ENCODE results near the gene RIMS4. TPM values are rescaled to one million over a fixed set of nuclear protein-coding genes. Genes with fewer than 3 reads are reported as not detected.

Gene RIMS4
- total and polyA plus RNA-seq, 2 donors, result 0.14 to 0.21 TPM

DNA sequence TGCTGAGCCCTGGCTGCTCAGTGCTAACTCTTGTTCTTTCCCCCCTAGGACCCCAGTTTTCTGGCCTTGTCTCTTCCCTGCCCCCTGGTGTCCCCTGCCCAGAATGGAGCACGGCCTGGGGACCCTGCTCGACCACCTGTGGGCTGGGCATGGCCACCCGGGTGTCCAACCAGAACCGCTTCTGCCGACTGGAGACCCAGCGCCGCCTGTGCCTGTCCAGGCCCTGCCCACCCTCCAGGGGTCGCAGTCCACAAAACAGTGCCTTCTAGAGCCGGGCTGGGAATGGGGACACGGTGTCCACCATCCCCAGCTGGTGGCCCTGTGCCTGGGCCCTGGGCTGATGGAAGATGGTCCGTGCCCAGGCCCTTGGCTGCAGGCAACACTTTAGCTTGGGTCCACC, 83.3 kb downstream of the RIMS4 start:
- no peak overlapping the region for H3K27ac ChIP-seq (ENCODE audit: low read depth in 1 of 2, low read length in 1 of 2)
- H3K27me3 ChIP-seq (ENCODE audit: control insufficient read depth in 2 of 2, insufficient read depth in 1 of 2, low read length in 1 of 2), result peaks cover 0 to 7% of the 10 kb centered on the region in 2 donors
- H3K4me3 ChIP-seq (ENCODE audit: low read length in 2 of 2), result no peak overlapping the region
- 94% methylated on average over 11 of the region's 11 CpGs for WGBS
- no peaks in the 10 kb centered on the region for H3K36me3 ChIP-seq (ENCODE audit: control insufficient read depth in 2 of 2, insufficient read depth in 2 of 2, low read length in 1 of 2)
- H3K9me3 ChIP-seq (ENCODE audit: control insufficient read depth in 2 of 2, insufficient read depth in 1 of 2, low read length in 1 of 2), result no peaks in the 10 kb centered on the region
- DNase-seq (ENCODE audit: low read depth in 6 of 9, low spot score in 9 of 9), result no peak
- H3K4me1 ChIP-seq (ENCODE audit: control insufficient read depth in 2 of 2, insufficient read depth in 2 of 2, low read length in 2 of 2), result no peaks in the 10 kb centered on the region

DNA sequence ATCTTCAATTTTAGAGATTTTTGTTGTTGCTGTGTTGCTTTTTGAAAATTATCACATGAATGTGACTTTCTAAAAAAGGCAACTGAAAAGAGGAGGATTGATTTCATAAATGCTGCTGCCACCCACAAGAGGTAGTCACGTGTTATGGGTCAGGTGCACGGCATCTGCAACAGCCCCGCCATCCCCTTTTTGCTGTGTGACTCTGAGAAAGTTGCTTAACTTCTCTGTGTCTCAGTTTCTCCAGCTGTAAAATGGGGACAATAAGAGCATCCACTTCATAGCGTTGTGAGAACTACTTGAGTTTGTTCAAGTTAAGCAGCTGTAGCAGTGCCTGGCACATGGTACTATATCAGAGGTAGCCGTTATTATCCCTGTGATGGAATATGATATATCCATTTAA, 84.5 kb downstream of the RIMS4 start:
- H3K4me1 ChIP-seq (ENCODE audit: control insufficient read depth in 2 of 2, insufficient read depth in 2 of 2, low read length in 2 of 2), result no peaks in the 10 kb centered on the region
- DNase-seq (ENCODE audit: low read depth in 6 of 9, low spot score in 9 of 9), result no peak
- no peak overlapping the region for H3K4me3 ChIP-seq (ENCODE audit: low read length in 2 of 2)
- no peaks in the 10 kb centered on the region for H3K9me3 ChIP-seq (ENCODE audit: control insufficient read depth in 2 of 2, insufficient read depth in 1 of 2, low read length in 1 of 2)
- H3K36me3 ChIP-seq (ENCODE audit: control insufficient read depth in 2 of 2, insufficient read depth in 2 of 2, low read length in 1 of 2), result no peaks in the 10 kb centered on the region
- H3K27ac ChIP-seq (ENCODE audit: low read depth in 1 of 2, low read length in 1 of 2), result no peak overlapping the region
- peaks cover 0 to 7% of the 10 kb centered on the region in 2 donors for H3K27me3 ChIP-seq (ENCODE audit: control insufficient read depth in 2 of 2, insufficient read depth in 1 of 2, low read length in 1 of 2)
- 85% methylated on average over 5 of the region's 5 CpGs for WGBS

DNA sequence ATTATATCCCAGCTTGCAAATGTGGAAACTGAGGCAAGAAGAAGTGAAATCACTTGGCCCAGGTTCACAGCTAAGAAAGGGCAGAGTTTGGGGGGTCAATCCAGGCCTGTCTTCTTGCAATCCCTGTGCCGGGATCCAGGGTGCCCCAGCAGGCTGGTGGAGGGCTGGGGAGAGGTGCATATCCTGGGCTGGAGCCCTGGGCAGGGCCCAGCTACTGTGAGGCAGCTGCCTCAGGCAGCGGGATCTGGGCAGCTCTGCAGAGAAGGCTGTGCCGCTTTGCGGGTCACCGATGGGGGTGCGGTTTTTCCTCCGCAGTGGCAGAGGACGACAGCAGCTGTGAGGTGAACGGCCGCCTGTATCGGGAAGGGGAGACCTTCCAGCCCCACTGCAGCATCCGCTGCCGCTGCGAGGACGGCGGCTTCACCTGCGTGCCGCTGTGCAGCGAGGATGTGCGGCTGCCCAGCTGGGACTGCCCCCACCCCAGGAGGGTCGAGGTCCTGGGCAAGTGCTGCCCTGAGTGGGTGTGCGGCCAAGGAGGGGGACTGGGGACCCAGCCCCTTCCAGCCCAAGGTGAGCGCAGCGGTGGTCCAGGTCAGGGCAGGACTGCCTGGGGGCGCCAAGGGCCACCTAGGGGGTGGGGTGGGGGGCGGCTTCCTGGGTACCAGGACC, 85.8 kb downstream of the RIMS4 start:
- Histone ChIP-seq H3K36me3 (ENCODE audit: control insufficient read depth in 2 of 2, insufficient read depth in 2 of 2, low read length in 1 of 2) (no peaks in the 10 kb centered on the region), H3K4me3 (ENCODE audit: low read length in 2 of 2) (no peak overlapping the region), H3K9me3 (ENCODE audit: control insufficient read depth in 2 of 2, insufficient read depth in 1 of 2, low read length in 1 of 2) (no peaks in the 10 kb centered on the region), H3K27me3 (ENCODE audit: control insufficient read depth in 2 of 2, insufficient read depth in 1 of 2, low read length in 1 of 2) (peaks cover 0 to 7% of the 10 kb centered on the region in 2 donors), H3K4me1 (ENCODE audit: control insufficient read depth in 2 of 2, insufficient read depth in 2 of 2, low read length in 2 of 2) (no peaks in the 10 kb centered on the region), H3K27ac (ENCODE audit: low read depth in 1 of 2, low read length in 1 of 2) (no peak overlapping the region)
- DNase-seq (ENCODE audit: low read depth in 6 of 9, low spot score in 9 of 9), result no peak
- 87% methylated on average over 26 of the region's 26 CpGs for WGBS

DNA sequence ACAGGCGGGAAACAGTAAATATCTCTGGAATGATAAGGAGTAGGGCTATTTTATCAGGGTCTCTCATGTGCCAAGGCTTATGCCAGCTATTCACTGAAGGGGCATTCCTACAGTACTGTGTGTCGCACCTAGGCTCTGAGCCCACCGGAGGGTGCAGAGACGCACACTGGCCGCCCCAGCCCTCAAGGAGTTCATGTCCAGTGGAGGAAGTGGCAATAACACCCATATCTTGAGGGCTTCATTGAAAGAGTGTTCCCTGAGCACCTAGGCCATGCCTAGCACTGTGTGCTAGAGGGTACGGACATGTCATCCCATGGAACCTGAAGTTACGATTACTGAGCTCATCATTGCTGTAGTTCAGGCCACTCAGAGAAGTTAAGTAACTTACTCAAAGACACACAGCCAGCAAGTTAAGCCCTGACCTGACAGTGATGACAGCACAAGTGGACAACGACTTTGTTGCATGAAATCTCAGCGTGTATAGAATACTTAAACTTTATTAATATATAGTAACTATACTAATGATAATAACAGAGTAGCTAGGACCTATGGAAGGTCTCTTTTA, 86.5 kb downstream of the RIMS4 start:
- no peak overlapping the region for H3K4me3 ChIP-seq (ENCODE audit: low read length in 2 of 2)
- H3K36me3 ChIP-seq (ENCODE audit: control insufficient read depth in 2 of 2, insufficient read depth in 2 of 2, low read length in 1 of 2), result no peaks in the 10 kb centered on the region
- no peak for DNase-seq (ENCODE audit: low read depth in 6 of 9, low spot score in 9 of 9)
- H3K4me1 ChIP-seq (ENCODE audit: control insufficient read depth in 2 of 2, insufficient read depth in 2 of 2, low read length in 2 of 2), result no peaks in the 10 kb centered on the region
- no peak overlapping the region for H3K27ac ChIP-seq (ENCODE audit: low read depth in 1 of 2, low read length in 1 of 2)
- no peaks in the 10 kb centered on the region for H3K9me3 ChIP-seq (ENCODE audit: control insufficient read depth in 2 of 2, insufficient read depth in 1 of 2, low read length in 1 of 2)
- H3K27me3 ChIP-seq (ENCODE audit: control insufficient read depth in 2 of 2, insufficient read depth in 1 of 2, low read length in 1 of 2), result peaks cover 0 to 7% of the 10 kb centered on the region in 2 donors
- WGBS, result 97% methylated on average over 9 of the region's 9 CpGs

DNA sequence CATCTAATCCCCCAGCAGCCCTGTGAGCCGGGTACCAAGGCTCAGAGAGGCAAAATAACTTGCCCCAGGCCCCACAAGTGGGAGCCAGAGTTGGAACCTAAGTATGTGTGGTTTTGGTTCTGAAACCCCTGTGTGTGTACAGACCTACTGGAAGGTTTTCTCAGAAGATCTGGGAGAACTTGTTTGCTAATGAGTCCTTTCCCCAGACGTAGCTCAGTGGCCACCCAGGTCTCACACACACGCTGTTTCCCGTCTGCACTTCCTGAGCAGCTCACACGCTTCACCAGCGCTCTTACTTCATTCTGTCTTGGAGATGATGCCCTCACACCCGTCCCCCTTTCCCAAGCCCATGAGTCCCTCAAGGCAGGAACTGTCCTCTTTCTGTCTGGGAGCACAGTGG, 87.0 kb downstream of the RIMS4 start:
- peaks cover 0 to 7% of the 10 kb centered on the region in 2 donors for H3K27me3 ChIP-seq (ENCODE audit: control insufficient read depth in 2 of 2, insufficient read depth in 1 of 2, low read length in 1 of 2)
- H3K27ac ChIP-seq (ENCODE audit: low read depth in 1 of 2, low read length in 1 of 2), result no peak overlapping the region
- H3K4me1 ChIP-seq (ENCODE audit: control insufficient read depth in 2 of 2, insufficient read depth in 2 of 2, low read length in 2 of 2), result no peaks in the 10 kb centered on the region
- H3K9me3 ChIP-seq (ENCODE audit: control insufficient read depth in 2 of 2, insufficient read depth in 1 of 2, low read length in 1 of 2), result no peaks in the 10 kb centered on the region
- H3K36me3 ChIP-seq (ENCODE audit: control insufficient read depth in 2 of 2, insufficient read depth in 2 of 2, low read length in 1 of 2), result no peaks in the 10 kb centered on the region
- 56% methylated on average over 7 of the region's 7 CpGs for WGBS
- DNase-seq (ENCODE audit: low read depth in 6 of 9, low spot score in 9 of 9), result no peak
- H3K4me3 ChIP-seq (ENCODE audit: low read length in 2 of 2), result no peak overlapping the region

DNA sequence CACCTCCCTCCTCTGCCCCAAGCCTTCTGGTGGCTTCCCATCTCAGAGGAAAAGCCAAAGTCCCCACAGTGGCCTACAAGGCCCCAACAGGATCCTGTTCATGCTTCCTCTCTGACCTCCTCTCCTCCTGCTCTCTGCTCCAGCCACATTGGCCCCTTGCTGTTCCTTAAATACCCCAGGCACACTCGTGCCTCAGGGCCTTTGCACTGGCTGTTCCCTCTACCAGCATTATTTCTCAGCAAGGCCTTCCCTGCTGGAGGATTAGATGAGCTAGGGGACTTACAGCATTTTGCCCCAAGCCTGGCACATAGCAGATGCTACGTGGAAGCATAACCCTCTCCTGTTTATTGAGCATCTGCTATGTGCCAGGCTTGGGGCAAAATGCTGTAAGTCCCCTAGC, 87.4 kb downstream of the RIMS4 start:
- DNase-seq (ENCODE audit: low read depth in 6 of 9, low spot score in 9 of 9), result no peak
- no peak overlapping the region for H3K4me3 ChIP-seq (ENCODE audit: low read length in 2 of 2)
- 91% methylated on average over 2 of the region's 2 CpGs for WGBS
- no peak overlapping the region for H3K27ac ChIP-seq (ENCODE audit: low read depth in 1 of 2, low read length in 1 of 2)
- no peaks in the 10 kb centered on the region for H3K9me3 ChIP-seq (ENCODE audit: control insufficient read depth in 2 of 2, insufficient read depth in 1 of 2, low read length in 1 of 2)
- peaks cover 0 to 7% of the 10 kb centered on the region in 2 donors for H3K27me3 ChIP-seq (ENCODE audit: control insufficient read depth in 2 of 2, insufficient read depth in 1 of 2, low read length in 1 of 2)
- H3K4me1 ChIP-seq (ENCODE audit: control insufficient read depth in 2 of 2, insufficient read depth in 2 of 2, low read length in 2 of 2), result no peaks in the 10 kb centered on the region
- H3K36me3 ChIP-seq (ENCODE audit: control insufficient read depth in 2 of 2, insufficient read depth in 2 of 2, low read length in 1 of 2), result no peaks in the 10 kb centered on the region

DNA sequence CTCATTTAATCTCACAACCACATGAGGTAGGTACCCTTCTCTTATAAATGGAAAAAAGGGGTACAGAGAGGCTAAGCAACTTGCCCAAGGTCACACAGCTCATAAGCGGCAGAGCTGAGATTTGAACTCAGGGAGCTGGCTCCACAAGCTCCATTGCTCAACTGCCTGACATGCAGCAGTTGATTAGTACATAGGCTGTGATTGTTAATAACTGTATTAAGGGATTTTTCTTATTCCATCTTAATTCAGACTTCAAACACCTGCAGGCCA, 88.6 kb downstream of the RIMS4 start:
- WGBS, result 100% methylated on average over 1 of the region's 1 CpG
- no peaks in the 10 kb centered on the region for H3K36me3 ChIP-seq (ENCODE audit: control insufficient read depth in 2 of 2, insufficient read depth in 2 of 2, low read length in 1 of 2)
- H3K27me3 ChIP-seq (ENCODE audit: control insufficient read depth in 2 of 2, insufficient read depth in 1 of 2, low read length in 1 of 2), result peaks cover 0 to 7% of the 10 kb centered on the region in 2 donors
- H3K4me3 ChIP-seq (ENCODE audit: low read length in 2 of 2), result no peak overlapping the region
- no peaks in the 10 kb centered on the region for H3K4me1 ChIP-seq (ENCODE audit: control insufficient read depth in 2 of 2, insufficient read depth in 2 of 2, low read length in 2 of 2)
- no peaks in the 10 kb centered on the region for H3K9me3 ChIP-seq (ENCODE audit: control insufficient read depth in 2 of 2, insufficient read depth in 1 of 2, low read length in 1 of 2)
- H3K27ac ChIP-seq (ENCODE audit: low read depth in 1 of 2, low read length in 1 of 2), result no peak overlapping the region
- no peak for DNase-seq (ENCODE audit: low read depth in 6 of 9, low spot score in 9 of 9)

DNA sequence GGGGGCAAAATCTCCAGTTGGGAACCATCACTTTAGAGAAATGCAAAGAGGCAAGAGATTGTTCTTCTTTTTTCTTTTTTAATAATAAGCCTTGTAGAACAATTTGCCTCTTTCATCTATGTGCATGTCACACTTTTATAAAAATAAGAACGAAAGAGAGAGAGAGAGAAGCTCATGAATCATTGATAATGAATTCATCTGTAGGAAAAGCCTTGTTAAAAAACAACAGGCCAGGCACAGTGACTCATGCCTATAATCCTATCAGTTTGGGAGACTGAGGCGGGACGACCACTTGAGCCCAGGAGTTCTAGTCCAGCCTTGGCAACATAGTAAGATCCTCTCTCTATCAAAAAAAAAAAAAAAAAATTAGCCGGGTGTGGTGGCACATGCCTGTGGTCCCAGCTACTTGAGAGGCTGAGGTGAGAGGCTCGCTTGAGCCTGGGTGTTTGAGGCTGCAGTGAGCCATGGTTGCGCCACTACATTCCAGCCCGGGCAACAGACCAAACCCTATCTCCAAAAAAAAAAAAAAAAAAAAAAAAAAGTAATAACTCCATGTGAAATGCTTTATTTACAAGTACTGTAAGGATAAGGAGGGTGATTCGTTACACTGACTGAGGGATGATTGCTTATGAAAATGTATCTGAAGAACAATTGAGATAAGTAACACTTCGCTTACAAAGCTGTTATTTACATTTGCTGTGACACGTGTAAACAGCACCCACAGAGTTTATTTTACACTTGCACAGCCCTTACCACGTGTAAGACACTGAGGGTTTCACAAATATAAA, 89.2 kb downstream of the RIMS4 start:
- H3K4me1 ChIP-seq (ENCODE audit: control insufficient read depth in 2 of 2, insufficient read depth in 2 of 2, low read length in 2 of 2), result no peaks in the 10 kb centered on the region
- H3K27ac ChIP-seq (ENCODE audit: low read depth in 1 of 2, low read length in 1 of 2), result no peak overlapping the region
- no peaks in the 10 kb centered on the region for H3K9me3 ChIP-seq (ENCODE audit: control insufficient read depth in 2 of 2, insufficient read depth in 1 of 2, low read length in 1 of 2)
- WGBS, result 93% methylated on average over 11 of the region's 11 CpGs
- no peaks in the 10 kb centered on the region for H3K36me3 ChIP-seq (ENCODE audit: control insufficient read depth in 2 of 2, insufficient read depth in 2 of 2, low read length in 1 of 2)
- no peak for DNase-seq (ENCODE audit: low read depth in 6 of 9, low spot score in 9 of 9)
- H3K27me3 ChIP-seq (ENCODE audit: control insufficient read depth in 2 of 2, insufficient read depth in 1 of 2, low read length in 1 of 2), result peaks cover 0 to 7% of the 10 kb centered on the region in 2 donors
- H3K4me3 ChIP-seq (ENCODE audit: low read length in 2 of 2), result no peak overlapping the region

DNA sequence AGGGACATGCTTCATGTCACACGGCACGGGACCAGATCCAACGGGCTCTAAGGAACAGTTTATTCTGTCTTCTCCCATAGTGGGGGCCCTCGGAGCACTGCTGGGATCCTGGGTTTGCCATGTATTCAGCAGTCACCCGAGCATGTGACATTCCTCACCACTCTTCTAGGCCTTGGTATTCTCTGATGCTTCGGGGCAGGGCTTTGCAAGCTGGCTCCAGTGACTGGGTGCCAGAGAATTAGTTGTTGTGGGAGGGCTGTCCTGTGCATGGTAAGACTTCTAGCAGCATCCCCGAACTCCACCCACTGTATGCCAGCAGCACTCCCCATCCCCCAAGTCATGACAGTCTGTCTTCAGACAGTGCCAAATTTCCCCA, 89.7 kb downstream of the RIMS4 start:
- Histone ChIP-seq H3K4me3 (ENCODE audit: low read length in 2 of 2) (no peak overlapping the region), H3K27me3 (ENCODE audit: control insufficient read depth in 2 of 2, insufficient read depth in 1 of 2, low read length in 1 of 2) (peaks cover 0 to 7% of the 10 kb centered on the region in 2 donors), H3K27ac (ENCODE audit: low read depth in 1 of 2, low read length in 1 of 2) (no peak overlapping the region), H3K4me1 (ENCODE audit: control insufficient read depth in 2 of 2, insufficient read depth in 2 of 2, low read length in 2 of 2) (no peaks in the 10 kb centered on the region), H3K9me3 (ENCODE audit: control insufficient read depth in 2 of 2, insufficient read depth in 1 of 2, low read length in 1 of 2) (no peaks in the 10 kb centered on the region), H3K36me3 (ENCODE audit: control insufficient read depth in 2 of 2, insufficient read depth in 2 of 2, low read length in 1 of 2) (no peaks in the 10 kb centered on the region)
- WGBS, result 92% methylated on average over 7 of the region's 7 CpGs
- DNase-seq (ENCODE audit: low read depth in 6 of 9, low spot score in 9 of 9), result no peak

Measured in thymus (tissue), 11 donors.